Ramos (cell line): ENCODE measurements around the gene CFAP299.
"Not testable (repeated sequence)": the region's sequence is repeated elsewhere in the genome, so short reads cannot be mapped to it uniquely, and the experiment has no call there.

ENCODE experiments used
- in situ Hi-C: fragments of 300-500 bp; cut with MboI; formaldehyde crosslinking; loops from one replicate; pipeline ENCODE4 v1.14.3; 2022; ENCODE audit warnings: low sequenced_read_pairs; ENCODE audit not compliant: unreplicated experiment

CFAP299 gene

GRCh38 chr4:80680934-80681333 lies 345.4 kb downstream of the CFAP299 start:
- in situ Hi-C loops, result no loop called here

- in situ Hi-C loops, result no loop called here
Measured at GRCh38 chr4:80685214-80685613, 349.7 kb downstream of the CFAP299 start.

DNA sequence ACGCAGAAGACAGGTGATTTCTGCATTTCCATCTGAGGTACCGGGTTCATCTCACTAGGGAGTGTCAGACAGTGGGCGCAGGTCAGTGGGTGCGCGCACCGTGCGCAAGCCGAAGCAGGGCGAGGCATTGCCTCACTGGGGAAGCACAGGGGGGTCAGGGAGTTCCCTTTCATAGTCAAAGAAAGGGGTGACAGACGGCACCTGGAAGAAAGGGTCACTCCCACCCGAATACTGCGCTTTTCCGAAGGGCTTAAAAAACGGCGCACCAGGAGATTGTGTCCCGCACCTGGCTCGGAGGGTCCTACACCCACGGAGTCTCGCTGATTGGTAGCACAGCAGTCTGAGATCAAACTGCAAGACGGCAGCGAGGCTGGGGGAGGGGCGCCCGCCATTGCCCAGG lies 352.2 kb downstream of the CFAP299 start:
- in situ Hi-C loops, result not testable (repeated sequence)

GRCh38 chr4:80694171-80694570 lies 358.6 kb downstream of the CFAP299 start:
- in situ Hi-C loops, result no loop called here

- in situ Hi-C loops, result no loop called here
Measured at GRCh38 chr4:80705311-80705710, 369.8 kb downstream of the CFAP299 start.

GRCh38 chr4:80709082-80709869 lies 373.7 kb downstream of the CFAP299 start:
- in situ Hi-C loops, result no loop called here

DNA sequence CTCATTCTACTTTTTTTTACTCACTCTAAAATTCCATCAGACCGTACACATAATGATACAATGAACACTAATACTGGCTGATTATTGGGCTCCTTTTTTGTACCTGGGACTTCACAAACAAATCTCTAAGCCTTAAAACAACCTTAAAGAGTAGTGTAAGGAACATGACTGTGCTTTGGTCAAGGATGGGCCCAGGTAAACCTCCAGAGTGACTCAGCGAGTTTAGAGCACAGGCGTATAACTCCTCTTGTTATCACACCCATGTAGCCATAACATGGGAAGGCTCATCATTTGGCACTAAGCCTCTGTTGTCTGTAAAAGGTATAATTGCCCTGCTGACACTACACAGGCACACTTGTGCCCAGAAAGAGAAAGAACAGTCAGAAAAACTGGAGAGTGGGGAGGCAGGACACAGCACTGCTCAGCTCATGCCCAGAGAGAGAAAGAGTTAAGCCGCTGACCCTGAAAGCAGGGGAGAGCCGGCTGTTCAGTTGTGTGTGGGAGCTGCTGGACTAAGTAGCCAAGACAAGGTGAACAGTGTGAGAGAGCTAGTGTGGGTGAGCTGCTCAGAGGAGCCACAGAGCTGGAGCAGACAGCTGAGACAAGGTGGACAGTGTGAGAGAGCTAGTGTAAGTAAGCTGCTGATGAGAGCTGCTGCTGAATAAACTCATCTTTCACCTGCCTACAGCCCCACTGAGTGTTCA lies 375.4 kb downstream of the CFAP299 start:
- in situ Hi-C loops, result no loop called here

GRCh38 chr4:80711956-80712355 lies 376.4 kb downstream of the CFAP299 start:
- in situ Hi-C loops, result no loop called here

- in situ Hi-C loops, result no loop called here
Measured at GRCh38 chr4:80713409-80713808, 377.9 kb downstream of the CFAP299 start.

DNA sequence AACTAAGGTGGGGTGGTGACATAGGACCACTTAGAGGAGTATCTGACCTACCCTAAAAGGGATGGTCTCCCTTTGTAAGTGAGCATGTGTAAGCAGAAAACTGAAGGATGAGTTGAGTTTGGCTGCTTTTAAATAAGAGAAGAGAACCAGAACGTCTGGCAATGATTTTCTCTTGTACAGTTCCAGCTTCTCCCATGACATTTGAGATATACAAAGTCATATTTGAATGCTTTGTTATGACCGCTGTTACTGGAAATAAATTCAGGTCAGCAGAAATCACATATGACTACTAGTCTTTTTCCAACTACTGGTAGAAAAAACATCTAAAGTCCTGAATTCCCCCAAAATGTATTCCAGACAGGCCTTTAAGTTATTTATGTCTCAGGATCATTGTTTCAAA lies 381.7 kb downstream of the CFAP299 start:
- in situ Hi-C loops, result no loop called here

- in situ Hi-C loops, result no loop called here
Measured at GRCh38 chr4:80726471-80726870, 390.9 kb downstream of the CFAP299 start.

DNA sequence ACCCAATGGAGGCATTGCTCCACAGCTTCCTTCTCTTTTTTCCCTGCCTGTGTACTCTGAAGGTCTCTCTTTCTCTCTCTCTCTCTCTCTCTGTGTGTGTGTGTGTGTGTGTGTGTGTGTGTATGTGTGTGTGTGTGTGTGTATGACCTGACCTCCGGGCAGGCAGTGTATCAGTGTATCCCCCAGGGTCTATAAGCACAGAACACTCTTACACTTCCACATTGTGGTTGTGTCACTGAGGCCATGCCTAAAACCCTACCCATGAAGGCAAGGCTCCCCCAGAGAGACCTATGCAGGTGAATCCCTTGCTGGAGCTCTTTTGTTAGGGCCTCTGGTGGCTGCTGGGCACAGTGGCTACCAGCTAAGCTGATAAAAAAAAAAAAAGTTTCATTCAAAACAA lies 394.6 kb downstream of the CFAP299 start:
- in situ Hi-C loops, result no loop called here

- in situ Hi-C loops, result no loop called here
Measured at GRCh38 chr4:80731436-80731835, 395.9 kb downstream of the CFAP299 start.

DNA sequence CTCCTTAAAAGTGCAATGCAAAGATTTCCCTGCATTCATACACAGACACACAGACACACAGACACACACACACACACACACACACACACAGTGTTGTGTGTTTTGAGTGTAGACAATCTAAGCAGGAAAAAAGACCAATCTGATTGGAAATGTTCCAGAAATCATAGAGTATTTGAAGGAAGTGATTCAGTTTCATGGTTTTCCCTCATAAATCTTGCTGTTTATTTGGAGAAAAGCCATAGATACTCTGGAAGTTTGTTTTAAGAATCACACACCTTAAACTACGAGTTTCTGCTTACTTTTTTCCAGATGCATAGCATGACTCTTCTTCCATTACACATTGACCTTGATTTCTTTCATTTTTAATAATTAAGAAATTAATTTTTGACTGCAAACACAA lies 396.5 kb downstream of the CFAP299 start:
- in situ Hi-C loops, result no loop called here

GRCh38 chr4:80740375-80740774 lies 404.8 kb downstream of the CFAP299 start:
- in situ Hi-C loops, result no loop called here

DNA sequence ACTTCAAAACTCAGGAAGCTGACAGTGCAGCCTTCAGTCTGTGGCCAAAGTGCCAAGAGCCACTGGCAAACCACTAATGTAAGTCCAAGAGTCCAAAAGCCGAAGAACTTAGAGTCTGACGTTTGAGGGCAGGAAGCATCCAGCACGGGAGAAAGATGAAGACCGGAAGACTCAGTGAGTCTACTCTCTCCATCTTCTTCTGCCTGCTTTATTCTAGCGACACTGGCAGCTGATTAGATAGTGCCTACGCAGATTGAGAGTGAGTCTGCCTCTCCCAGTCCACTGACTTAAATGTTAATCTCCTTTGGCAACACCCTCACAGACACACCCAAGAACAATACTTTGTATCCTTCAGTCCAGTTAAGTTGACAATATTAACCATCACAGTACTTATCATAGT lies 414.0 kb downstream of the CFAP299 start:
- in situ Hi-C loops, result not testable (repeated sequence)

DNA sequence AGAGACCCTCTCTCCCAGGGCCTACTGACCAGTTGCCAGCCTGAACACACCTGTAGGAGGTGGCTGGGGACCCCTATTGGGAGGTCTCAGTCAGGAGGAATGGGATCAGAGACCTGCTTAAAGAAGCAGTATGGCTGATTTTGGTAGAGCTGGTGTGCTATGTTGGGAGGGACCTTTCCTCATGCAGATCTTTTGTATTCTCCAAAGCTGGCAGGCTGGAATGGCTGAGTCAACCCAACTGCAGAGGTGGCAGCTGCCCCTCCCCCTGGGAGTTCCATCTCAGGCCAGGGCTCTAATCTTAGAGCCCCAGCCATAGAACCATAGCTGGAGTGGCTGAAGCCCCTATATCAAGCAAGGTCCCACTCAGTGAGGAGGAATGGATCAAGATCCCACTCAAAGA lies 415.7 kb downstream of the CFAP299 start:
- in situ Hi-C loops, result no loop called here

GRCh38 chr4:80767944-80768343 lies 432.4 kb downstream of the CFAP299 start:
- in situ Hi-C loops, result no loop called here

DNA sequence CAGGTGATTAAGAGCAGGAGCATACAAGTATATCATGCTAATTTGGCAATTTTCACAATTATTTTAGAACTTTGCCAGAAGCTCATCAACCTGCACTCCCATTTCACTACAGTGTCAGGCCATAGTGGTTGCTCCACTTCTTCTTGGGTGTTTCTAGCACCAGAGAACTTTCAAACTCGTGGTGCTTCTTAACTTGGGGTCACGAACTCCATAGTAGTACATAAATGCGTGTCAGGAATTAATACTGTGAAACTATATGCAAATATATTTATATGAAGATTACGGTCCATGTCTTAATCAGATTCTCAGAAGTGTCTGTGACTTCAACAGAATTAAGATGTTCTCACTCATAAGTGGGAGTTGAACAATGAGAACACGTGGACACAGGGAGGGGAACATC lies 440.6 kb downstream of the CFAP299 start:
- in situ Hi-C loops, result no loop called here

DNA sequence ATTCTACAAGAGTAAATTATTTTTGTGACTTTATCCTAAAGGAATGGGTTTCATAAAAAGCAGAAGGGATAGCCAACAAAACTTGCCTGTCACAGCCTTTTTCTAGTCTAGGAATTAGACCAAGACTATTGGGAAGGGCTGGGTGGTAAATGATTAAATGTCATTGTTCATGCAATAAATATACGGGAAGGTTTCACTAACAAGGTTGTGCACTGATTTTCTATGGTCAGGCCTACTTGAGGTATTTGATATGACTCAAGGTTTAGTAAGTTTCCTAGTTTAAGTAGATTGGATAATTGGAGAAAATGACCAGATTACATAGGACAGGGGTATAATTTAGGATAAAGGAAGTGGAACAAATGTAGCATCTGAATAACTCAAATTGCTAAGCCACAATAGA lies 445.9 kb downstream of the CFAP299 start:
- in situ Hi-C loops, result no loop called here

GRCh38 chr4:80787306-80787705 lies 451.8 kb downstream of the CFAP299 start:
- in situ Hi-C loops, result no loop called here

GRCh38 chr4:80788798-80789197 lies 453.3 kb downstream of the CFAP299 start:
- in situ Hi-C loops, result no loop called here
